ENCODE measurements around the gene AKT1. TPM values are rescaled to one million over a fixed set of nuclear protein-coding genes. Genes with fewer than 3 reads are reported as not detected.
A peak's percentile ranks its signal among the peaks of the same experiment; 100 is the strongest.
"Not testable (repeated sequence)": the region's sequence is repeated elsewhere in the genome, so short reads cannot be mapped to it uniquely, and the experiment has no call there.

The AKT1 gene
- total RNA-seq = 128 and 136 TPM in 2 replicates
- polyA plus RNA-seq (2012) = 160 TPM

DNA sequence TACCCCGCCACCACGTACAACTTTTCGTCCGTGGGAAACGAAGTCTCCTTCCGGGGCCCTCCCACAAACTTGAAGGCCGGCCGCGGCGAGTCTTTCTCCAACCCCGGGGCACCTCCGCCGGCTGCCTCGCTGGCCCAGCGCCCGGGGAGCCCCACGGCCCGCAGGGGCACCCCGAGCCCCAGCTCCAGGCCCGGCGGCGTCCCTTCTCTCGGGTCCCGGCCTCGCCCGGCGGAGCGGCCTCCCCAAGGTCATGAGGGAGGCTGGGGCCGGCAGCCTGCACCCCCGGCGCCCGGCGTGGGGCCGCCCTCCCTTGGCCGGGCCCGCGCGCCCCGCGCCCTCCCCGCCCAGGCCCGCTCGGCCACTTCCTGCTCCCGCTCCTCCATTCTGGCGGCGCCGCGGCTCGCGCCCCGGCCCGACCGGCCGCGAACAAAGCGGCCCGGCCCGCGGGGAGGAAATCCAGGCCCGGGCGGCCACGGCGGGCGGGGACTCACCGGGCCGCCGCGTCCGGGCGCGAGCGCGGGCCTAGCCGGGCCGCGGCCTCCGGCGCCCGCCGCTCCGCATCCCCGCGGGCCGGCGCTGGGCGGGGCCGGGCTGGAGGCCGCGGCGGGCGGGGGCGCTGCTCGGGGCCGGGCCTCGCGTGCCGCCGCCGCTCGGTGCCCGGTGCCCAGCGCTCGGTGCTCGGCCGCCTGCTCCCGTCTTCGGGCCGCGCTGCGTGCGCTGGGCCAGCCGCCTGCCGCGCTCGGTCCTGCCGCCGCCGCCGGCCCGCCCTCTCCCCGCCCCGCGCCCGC lies at the start of gene AKT1:
TSS of gene AKT1 (minus strand) at position 756 of the 788 bp plus-strand sequence. CDS start 3,105 bp downstream, outside the sequence.
- no peak for DNase-seq (ENCODE audit: low read depth)

DNA sequence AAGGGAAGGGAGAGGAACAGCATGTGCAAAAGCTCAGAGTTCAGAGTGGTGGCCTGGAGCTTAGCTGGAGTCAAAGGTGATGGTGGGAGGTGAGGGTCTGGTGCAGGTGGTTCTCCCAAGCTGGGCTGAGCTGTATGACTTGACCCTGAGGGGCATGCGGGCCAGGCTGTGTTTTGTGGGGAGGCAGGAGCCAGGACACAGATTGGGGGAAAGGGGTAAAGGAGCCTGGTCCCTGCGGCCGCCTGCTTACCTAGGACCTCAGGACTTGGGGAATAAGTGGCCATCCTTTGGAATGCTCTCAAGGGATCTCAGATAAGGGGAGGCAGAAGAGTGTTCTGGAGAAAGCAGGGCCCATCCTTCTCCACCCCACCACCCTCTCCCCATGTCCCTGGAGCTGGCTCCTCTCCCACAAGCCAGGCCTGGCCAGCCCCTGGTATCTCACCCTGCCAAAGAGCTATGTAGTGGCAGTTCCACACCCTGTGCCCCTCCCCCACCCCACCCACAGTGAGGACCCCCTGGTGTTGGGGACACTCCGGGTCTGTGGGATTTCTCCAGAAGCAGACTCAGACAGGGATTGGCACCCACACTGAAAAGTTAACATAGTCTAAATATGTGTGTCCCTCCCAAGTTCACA lies 49.6 kb upstream of the AKT1 start:
- no peak for DNase-seq (ENCODE audit: low read depth)

DNA sequence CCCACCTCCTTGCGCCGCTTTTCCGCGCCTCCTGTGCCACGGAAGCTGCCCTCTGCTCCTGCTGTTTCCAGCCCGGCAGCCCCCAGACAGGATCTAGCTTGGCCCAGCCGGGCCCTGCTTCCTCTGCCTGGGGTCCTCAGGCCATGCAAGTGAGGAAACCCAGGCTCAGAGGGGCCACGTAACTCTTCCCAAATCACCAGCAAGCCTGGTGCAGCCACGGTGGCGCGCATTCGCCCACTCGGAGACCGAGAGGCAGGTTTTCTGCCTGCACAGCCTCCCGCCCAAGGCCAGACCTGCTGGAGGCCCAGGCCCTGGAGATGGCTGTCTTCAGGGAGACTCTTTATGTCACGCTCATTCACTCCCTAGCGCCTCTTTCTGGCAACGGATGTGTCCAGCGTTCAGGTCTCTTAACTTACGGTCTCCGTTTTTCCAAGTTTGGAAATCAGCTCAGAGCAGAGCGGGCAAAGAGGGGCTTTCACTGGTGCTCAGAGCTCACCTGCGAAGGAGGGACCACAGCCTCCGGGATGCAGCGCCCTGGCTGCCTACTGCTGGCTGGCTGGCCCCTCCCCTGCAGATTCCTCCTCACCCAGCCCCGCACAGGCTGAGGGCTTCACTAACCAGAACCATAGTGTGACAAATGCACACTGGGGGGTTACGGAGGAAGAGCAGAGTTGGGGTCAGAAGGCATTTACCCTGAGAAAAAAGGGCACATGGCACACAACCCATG lies 48.9 kb upstream of the AKT1 start:
- no peak for DNase-seq (ENCODE audit: low read depth)

DNA sequence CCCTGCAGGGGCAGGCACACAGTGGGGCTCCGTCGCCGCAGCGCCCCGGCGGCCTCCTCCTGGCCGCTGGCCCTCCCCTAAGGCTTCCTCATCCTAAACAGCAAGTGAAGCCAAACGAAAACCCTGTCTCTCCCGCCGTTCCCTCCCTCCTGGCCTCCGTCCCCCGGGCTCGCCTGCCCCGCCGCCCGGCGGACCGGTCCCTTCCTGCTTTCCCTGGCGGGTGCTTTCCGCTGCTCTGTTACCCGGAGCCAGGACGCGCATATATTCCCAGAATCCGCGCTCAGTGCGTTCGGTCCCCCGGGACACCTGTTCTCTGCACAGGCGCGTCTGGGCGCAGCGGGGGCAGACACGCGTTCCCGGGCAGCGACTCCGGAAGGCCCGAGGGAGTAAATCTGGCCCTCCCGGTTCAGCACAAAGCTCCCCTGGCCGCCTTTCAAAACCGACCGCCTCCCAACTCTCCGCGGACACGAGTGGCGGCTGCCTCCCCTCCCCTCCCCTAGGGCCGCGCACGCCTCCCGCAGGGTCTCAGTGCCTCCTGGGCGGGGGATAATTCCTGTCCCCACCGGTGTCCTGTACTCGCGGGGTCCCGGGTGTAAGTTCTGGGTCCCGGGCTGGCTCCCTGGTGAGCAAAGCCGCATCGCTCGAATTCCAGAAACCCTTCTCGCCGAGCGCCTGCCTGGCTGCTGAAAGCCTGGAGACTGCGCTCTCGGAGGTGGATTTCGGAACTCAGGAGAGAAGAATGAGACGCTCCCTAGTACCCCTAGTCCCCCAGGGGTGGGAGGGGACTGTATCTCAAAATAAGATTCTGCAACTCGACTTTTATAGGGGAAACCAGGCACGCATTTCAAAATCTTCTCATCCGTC lies 48.1 kb upstream of the AKT1 start:
- peak; percentile 58 for DNase-seq (ENCODE audit: low read depth)

- no peak for DNase-seq (ENCODE audit: low read depth)
Measured at GRCh38 chr14:104843006-104843405, 47.5 kb upstream of the AKT1 start.

DNA sequence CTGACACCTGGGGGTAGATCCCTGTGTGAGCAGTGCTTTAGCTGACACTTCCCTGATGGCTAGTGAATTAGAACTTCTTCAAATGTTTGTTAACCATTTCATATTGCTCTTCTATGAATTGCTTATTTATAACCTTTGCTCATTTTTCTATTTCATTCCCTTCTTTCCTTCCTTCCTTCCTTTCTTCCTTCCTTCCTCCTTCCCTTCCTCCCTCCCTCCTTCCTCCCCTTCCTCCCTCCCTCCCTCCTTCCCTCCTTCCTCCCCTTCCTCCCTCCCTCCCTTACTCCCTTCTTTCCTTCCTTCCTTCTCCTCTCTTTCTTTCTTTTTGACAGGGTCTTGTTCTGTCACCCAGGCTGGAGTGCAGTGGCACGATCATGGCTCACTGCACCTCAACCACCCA lies 46.2 kb upstream of the AKT1 start:
- no peak for DNase-seq (ENCODE audit: low read depth)

DNA sequence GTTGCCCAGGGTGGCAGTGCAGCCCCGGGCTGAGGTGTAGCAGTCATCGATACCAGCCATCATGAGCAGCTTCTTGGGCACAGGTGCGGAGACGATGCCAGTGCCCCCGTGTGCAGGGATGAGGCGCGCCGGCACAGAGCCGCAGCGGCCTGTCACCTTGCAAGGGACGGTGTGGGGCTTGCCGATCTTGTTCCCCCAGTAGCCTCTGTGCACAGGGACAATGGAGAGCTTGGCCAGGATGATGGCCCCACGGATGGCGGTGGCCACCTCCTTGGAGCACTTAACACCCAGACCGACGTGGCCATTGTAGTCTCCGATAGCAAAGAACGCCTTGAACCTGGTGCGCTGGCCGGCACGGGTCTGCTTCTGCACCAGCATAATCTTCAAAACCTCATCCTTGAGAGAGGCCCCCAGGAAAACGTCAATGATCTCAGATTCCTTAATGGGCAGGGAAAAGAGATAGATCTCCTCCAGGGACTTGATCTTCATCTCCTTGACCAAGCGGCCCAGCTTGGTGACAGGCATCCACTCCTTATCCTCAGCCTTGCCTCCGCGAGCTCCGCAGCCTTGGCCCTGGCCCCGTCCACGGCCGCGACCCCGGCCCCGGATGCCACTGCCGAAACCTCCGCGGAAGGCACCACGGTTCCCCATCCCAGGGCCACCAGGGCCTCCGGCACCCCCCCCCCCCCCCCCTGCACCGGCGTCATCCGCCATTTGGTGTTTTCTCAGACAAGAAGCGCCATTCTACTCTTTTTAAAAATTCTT lies 40.8 kb upstream of the AKT1 start:
- DNase-seq (ENCODE audit: low read depth) = not testable (repeated sequence)

DNA sequence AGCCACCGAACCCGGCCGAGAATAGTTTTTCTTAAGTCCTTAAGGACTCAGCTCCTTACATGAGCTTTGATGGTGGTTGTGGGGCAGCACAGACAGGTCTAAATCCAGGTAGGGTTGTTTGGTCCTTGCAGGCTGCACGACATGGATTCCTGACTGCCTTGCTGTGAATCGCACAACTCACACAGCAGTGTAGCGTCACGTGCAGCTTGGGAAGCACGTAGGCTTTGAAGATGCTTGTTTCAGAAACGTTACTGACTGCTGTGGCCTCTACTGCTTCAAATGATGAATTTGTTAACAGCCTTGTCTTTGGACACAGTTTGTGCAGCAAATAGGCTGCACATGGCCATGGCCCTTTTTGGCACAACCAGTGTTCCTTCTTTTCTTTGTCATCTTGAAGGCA lies 35.2 kb upstream of the AKT1 start:
- no peak for DNase-seq (ENCODE audit: low read depth)

- DNase-seq (ENCODE audit: low read depth) = peak; percentile 34
Measured at GRCh38 chr14:104827177-104828055, 31.9 kb upstream of the AKT1 start.

GRCh38 chr14:104826861-104827176 lies 31.3 kb upstream of the AKT1 start:
- peak; percentile 7 for DNase-seq (ENCODE audit: low read depth)

GRCh38 chr14:104826189-104826860 lies 30.8 kb upstream of the AKT1 start:
- peak; percentile 84 for DNase-seq (ENCODE audit: low read depth)

DNA sequence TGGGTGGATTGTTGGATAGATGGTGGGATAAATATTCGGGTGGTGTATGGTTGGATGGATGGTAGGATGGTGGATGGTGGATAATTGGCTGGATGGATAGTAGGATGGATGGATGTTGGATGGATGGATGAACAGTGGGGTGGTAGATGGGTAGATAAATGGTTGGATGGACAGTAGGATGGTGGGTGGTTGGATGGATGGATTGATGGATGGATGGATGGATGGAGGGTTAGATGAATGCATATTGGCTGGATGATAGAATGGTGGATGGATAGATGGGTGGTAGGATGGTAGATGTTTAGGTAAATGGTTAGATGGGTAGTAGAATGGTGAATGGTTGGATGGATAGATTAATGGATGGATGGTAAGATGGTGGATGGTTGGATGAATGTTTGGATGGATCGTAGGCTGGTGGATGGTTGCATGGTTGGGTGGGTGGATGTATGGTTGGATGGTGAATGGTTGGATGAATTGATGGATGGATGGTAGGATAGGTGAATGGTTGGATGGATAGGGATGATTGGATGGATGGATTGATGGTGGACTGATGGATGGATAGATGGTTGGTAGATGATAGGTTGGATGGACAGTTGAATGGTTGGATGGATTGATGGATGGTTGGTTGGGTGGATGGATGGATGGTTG lies 28.9 kb upstream of the AKT1 start:
- no peak for DNase-seq (ENCODE audit: low read depth)

DNA sequence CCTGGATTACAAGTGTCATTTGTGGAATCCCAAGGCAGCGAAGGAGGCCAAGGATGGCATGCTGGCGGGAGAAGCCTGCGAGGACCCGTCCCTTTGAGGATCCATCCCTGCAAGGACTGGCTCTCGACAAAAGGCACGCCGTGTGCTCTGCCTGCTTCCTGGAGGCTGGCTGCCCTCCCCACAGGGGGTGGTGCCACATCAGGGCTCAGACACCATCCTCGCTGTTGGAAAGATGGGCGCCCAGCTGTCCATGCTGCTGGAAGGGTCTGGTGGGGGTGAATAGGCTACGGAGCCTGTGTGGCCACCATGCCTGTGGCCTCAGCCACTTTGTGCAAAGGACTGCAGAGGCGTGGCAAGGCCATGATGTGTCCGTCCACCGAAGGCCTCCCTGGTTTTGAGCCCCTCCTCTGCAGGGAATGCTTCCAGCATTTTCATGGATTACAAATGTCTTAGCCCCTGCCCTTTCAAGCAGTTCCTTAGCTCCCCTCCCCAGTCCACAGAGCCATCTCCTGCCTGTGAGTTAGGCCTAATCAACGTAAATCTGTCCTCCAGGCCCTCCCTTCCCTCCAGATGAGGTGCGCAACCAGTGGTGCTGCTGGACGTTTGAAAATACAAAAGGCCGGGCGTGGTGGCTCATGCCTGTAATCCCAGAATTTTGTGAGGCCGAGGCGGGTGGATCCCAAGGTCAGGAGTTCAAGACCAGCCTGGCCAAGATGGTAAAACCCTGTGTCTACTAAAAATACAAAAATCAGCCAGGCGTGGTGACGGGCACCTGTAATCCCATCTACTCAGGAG lies 27.5 kb upstream of the AKT1 start:
- DNase-seq (ENCODE audit: low read depth) = no peak

- no peak for DNase-seq (ENCODE audit: low read depth)
Measured at GRCh38 chr14:104821971-104822608, 26.5 kb upstream of the AKT1 start.

- no peak for DNase-seq (ENCODE audit: low read depth)
Measured at GRCh38 chr14:104821229-104821945, 25.8 kb upstream of the AKT1 start.

- DNase-seq (ENCODE audit: low read depth) = peak; percentile 38
Measured at GRCh38 chr14:104820669-104821228, 25.2 kb upstream of the AKT1 start.
